NB4 (cell line): Measurements from ENCODE around the gene AUTS2.

Source experiments
- POLR2A ChIP-seq: IDR thresholded peaks from 2 replicates; pipeline ENCODE4 v1.6.1; 2011; ENCODE audit warnings: mild to moderate bottlenecking; ENCODE audit not compliant: insufficient read length; ENCODE audit errors: extremely low read depth
- TF ChIP-seq, protein P1 (sequence below): IDR thresholded peaks from one replicate; pipeline ENCODE4 v1.5.1; 2012; ENCODE audit warnings: low read depth, low read length

DNA sequence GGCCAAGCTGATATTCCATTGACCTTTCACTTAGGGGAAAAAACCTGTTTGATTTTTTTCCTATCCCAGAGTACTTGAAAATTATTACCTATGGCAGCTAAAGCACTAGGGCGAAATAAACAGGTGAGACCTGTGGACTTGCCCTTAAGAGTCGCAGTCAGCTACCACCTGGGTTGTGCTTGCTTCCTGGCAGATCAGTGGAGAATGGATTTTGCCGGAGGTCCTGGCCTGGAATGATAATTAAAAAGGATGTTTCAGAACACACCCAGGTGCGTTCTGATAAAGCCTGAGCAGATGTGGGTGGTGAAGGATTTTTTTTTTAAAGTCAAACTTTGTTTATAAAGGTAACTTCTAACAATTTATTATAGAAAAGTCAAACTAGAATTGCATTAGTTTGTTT lies 59.1 kb downstream of the AUTS2 start:
- TF ChIP-seq, protein P1, sequence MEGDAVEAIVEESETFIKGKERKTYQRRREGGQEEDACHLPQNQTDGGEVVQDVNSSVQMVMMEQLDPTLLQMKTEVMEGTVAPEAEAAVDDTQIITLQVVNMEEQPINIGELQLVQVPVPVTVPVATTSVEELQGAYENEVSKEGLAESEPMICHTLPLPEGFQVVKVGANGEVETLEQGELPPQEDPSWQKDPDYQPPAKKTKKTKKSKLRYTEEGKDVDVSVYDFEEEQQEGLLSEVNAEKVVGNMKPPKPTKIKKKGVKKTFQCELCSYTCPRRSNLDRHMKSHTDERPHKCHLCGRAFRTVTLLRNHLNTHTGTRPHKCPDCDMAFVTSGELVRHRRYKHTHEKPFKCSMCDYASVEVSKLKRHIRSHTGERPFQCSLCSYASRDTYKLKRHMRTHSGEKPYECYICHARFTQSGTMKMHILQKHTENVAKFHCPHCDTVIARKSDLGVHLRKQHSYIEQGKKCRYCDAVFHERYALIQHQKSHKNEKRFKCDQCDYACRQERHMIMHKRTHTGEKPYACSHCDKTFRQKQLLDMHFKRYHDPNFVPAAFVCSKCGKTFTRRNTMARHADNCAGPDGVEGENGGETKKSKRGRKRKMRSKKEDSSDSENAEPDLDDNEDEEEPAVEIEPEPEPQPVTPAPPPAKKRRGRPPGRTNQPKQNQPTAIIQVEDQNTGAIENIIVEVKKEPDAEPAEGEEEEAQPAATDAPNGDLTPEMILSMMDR, result no peak
- no peak for TF ChIP-seq POLR2A
